Peyer's patch (tissue), 4 donors: ENCODE data around the gene GINS3.

Experiments
- CTCF ChIP-seq, 6 experiments: fragments of 450-650 bp in 4 of 6; fragments of 200-600 bp in 2 of 6; sonication (generic) in 1 of 6; IDR thresholded peaks; one replicate each; pipeline ENCODE4 v1.5.1; 2017 to 2019; ENCODE audit warnings: antibody characterized with exemption in 6 of 6, mild to moderate bottlenecking in 3 of 6, moderate library complexity in 1 of 6
- POLR2A ChIP-seq, 2 donors: fragments of 450-650 bp; IDR thresholded peaks; one replicate each; pipeline ENCODE4 v1.5.1; 2017; ENCODE audit warnings: antibody characterized with exemption in 2 of 2, mild to moderate bottlenecking in 2 of 2, moderate library complexity in 2 of 2

DNA sequence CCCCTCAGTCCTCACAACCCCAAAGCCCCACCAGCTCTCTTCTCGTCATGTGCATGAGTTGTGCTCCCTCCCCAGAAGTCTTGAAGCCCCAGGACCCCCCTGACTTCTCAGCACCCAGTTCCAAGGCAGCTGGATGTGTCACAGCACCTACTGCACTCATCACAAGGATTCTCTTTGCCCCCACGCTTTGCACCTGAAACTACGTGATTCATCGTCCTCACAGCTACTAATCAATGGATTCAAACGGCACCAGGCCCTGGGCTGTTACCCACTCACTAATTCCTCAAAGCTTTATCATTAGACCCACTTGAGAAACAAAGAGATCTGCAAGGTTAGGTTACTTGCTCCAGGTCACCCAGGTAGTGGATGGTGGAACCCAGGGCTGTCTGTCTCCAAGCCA lies 62.6 kb downstream of the GINS3 start:
- no peak for TF ChIP-seq CTCF (IDR thresholded peaks at IDR 0.05)
- TF ChIP-seq POLR2A (IDR thresholded peaks at IDR 0.05), result no peak
